ENCODE measurements around the gene CAPS2. TPM values are rescaled to one million over a fixed set of nuclear protein-coding genes. Genes with fewer than 3 reads are reported as not detected.

Gene CAPS2
- total and polyA plus RNA-seq, 2 experiments from 2014 or later = 2.6 to 3.7 TPM

DNA sequence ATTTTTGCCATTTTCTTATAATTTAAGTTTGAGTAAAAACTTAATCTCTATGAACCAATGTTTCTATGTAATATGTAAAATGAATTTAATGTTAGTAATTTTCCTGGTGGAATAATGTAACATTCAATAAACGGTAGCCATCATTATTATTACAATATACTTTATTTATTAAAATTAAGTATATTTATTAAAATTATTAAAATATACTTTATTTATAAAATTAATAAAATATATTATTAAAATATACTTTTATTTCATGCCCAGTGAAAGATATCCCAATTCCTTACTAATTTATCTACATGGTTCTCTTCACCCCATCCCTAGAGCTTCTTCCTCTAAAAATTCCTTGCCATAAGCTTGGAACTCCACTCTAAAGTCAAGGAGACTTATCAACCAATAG lies 2.5 kb downstream of the CAPS2 start:
- Histone ChIP-seq H3K9me3 (ENCODE audit: low read depth) (no peaks in the 10 kb centered on the region), H3K27me3 (no peaks in the 10 kb centered on the region), H4K20me1 (ENCODE audit: insufficient read depth, poor library complexity, severe bottlenecking) (no peaks in the 10 kb centered on the region), H3K4me3 (no peak overlapping the region), H3K36me3 (replicated peaks; ENCODE audit: insufficient read depth, low read depth) (no peaks in the 10 kb centered on the region), H3K9me2 (replicated peaks; ENCODE audit: insufficient read depth) (no peaks in the 10 kb centered on the region), H3K4me1 (ENCODE audit: insufficient read depth) (no peaks in the 10 kb centered on the region), H2AFZ (no peak overlapping the region), H3K79me2 (no peaks in the 10 kb centered on the region), H3K4me2 (no peak overlapping the region), H3K27ac (no peak overlapping the region)
- no peak for DNase-seq (ENCODE audit: low spot score)
- TF ChIP-seq, protein P1, sequence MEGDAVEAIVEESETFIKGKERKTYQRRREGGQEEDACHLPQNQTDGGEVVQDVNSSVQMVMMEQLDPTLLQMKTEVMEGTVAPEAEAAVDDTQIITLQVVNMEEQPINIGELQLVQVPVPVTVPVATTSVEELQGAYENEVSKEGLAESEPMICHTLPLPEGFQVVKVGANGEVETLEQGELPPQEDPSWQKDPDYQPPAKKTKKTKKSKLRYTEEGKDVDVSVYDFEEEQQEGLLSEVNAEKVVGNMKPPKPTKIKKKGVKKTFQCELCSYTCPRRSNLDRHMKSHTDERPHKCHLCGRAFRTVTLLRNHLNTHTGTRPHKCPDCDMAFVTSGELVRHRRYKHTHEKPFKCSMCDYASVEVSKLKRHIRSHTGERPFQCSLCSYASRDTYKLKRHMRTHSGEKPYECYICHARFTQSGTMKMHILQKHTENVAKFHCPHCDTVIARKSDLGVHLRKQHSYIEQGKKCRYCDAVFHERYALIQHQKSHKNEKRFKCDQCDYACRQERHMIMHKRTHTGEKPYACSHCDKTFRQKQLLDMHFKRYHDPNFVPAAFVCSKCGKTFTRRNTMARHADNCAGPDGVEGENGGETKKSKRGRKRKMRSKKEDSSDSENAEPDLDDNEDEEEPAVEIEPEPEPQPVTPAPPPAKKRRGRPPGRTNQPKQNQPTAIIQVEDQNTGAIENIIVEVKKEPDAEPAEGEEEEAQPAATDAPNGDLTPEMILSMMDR (IDR thresholded peaks at IDR 0.05; ENCODE audit: poor library complexity) = no peak
- TF ChIP-seq EZH2phosphoT487 (IDR thresholded peaks at IDR 0.05; ENCODE audit: low read depth, severe bottlenecking, unreplicated experiment) (no peak), EZH2 (IDR thresholded peaks at IDR 0.05; ENCODE audit: borderline replicate concordance) (no peak)
- WGBS (ENCODE audit: low lambda C conversion rate, missing lambda C conversion rate) = 94% methylated on average over 1 of the region's 1 CpG

GRCh38 chr12:75323663-75324062 lies 6.5 kb downstream of the CAPS2 start:
- 80% methylated on average over 3 of the region's 3 CpGs for WGBS (ENCODE audit: low lambda C conversion rate, missing lambda C conversion rate)
- H3K9me3 ChIP-seq (ENCODE audit: low read depth) = no peaks in the 10 kb centered on the region

GRCh38 chr12:75322464-75322863 lies 7.7 kb downstream of the CAPS2 start:
- DNase-seq (ENCODE audit: low spot score) = no peak
- Histone ChIP-seq H3K36me3 (replicated peaks; ENCODE audit: insufficient read depth, low read depth) (no peaks in the 10 kb centered on the region), H3K27me3 (no peaks in the 10 kb centered on the region), H3K4me2 (no peak overlapping the region), H3K9me2 (replicated peaks; ENCODE audit: insufficient read depth) (no peaks in the 10 kb centered on the region), H2AFZ (no peak overlapping the region), H3K9me3 (ENCODE audit: low read depth) (no peaks in the 10 kb centered on the region), H3K27ac (no peak overlapping the region), H3K4me1 (ENCODE audit: insufficient read depth) (no peaks in the 10 kb centered on the region), H3K79me2 (no peaks in the 10 kb centered on the region), H4K20me1 (ENCODE audit: insufficient read depth, poor library complexity, severe bottlenecking) (no peaks in the 10 kb centered on the region), H3K4me3 (no peak overlapping the region)
- TF ChIP-seq, protein P1 (IDR thresholded peaks at IDR 0.05; ENCODE audit: poor library complexity) = no peak
- TF ChIP-seq EZH2 (IDR thresholded peaks at IDR 0.05; ENCODE audit: borderline replicate concordance) (no peak), EZH2phosphoT487 (IDR thresholded peaks at IDR 0.05; ENCODE audit: low read depth, severe bottlenecking, unreplicated experiment) (no peak)
- WGBS (ENCODE audit: low lambda C conversion rate, missing lambda C conversion rate) = 0% methylated on average over 1 of the region's 1 CpG

More at GRCh38 chr12:75323663-75324062, 6.5 kb downstream of the CAPS2 start:
- no peaks in the 10 kb centered on the region for H4K20me1 ChIP-seq (ENCODE audit: insufficient read depth, poor library complexity, severe bottlenecking)
- no peaks in the 10 kb centered on the region for H3K4me1 ChIP-seq (ENCODE audit: insufficient read depth)
- H3K4me2 ChIP-seq = no peak overlapping the region
- H3K27me3 ChIP-seq = no peaks in the 10 kb centered on the region
- DNase-seq (ENCODE audit: low spot score) = no peak
- no peak overlapping the region for H3K27ac ChIP-seq
- H3K79me2 ChIP-seq = no peaks in the 10 kb centered on the region
- no peaks in the 10 kb centered on the region for H3K36me3 ChIP-seq (replicated peaks; ENCODE audit: insufficient read depth, low read depth)
- TF ChIP-seq EZH2phosphoT487 (IDR thresholded peaks at IDR 0.05; ENCODE audit: low read depth, severe bottlenecking, unreplicated experiment) (no peak), EZH2 (IDR thresholded peaks at IDR 0.05; ENCODE audit: borderline replicate concordance) (no peak)
- TF ChIP-seq, protein P1 (IDR thresholded peaks at IDR 0.05; ENCODE audit: poor library complexity) = no peak
- no peak overlapping the region for H3K4me3 ChIP-seq
- no peaks in the 10 kb centered on the region for H3K9me2 ChIP-seq (replicated peaks; ENCODE audit: insufficient read depth)
- no peak overlapping the region for H2AFZ ChIP-seq

GRCh38 chr12:75317784-75318183 lies 12.3 kb downstream of the CAPS2 start:
- Histone ChIP-seq H3K9me3 (ENCODE audit: low read depth) (no peaks in the 10 kb centered on the region), H3K27ac (no peak overlapping the region), H4K20me1 (ENCODE audit: insufficient read depth, poor library complexity, severe bottlenecking) (no peaks in the 10 kb centered on the region), H3K79me2 (no peaks in the 10 kb centered on the region), H3K9me2 (replicated peaks; ENCODE audit: insufficient read depth) (no peaks in the 10 kb centered on the region), H3K27me3 (no peaks in the 10 kb centered on the region), H3K4me2 (no peak overlapping the region), H3K4me3 (no peak overlapping the region), H3K36me3 (replicated peaks; ENCODE audit: insufficient read depth, low read depth) (no peaks in the 10 kb centered on the region), H2AFZ (no peak overlapping the region), H3K4me1 (ENCODE audit: insufficient read depth) (no peaks in the 10 kb centered on the region)
- WGBS (ENCODE audit: low lambda C conversion rate, missing lambda C conversion rate) = 88% methylated on average over 3 of the region's 3 CpGs
- no peak for DNase-seq (ENCODE audit: low spot score)
- TF ChIP-seq, protein P1 (IDR thresholded peaks at IDR 0.05; ENCODE audit: poor library complexity) = no peak
- no peak for TF ChIP-seq EZH2 (IDR thresholded peaks at IDR 0.05; ENCODE audit: borderline replicate concordance)
- TF ChIP-seq EZH2phosphoT487 (IDR thresholded peaks at IDR 0.05; ENCODE audit: low read depth, severe bottlenecking, unreplicated experiment) = no peak
